GM23338 (cell line): Measurements from ENCODE around the gene KCTD19. TPM values are rescaled to one million over a fixed set of nuclear protein-coding genes. Genes with fewer than 3 reads are reported as not detected.

Experiments
- ATAC-seq: fragments of 200-7000 bp; cut with Tn5 transposase; 3 replicates; pipeline ENCODE4 v1.9.1; 2020
- DNase-seq: peaks from one replicate; pipeline ENCODE4 v3.0.0-alpha.2; 2015; ENCODE audit warnings: low spot score
- H2AFZ ChIP-seq: fragments of 200-600 bp; sonication (generic); 2 replicates; pipeline ENCODE4 v1.8.0; 2016; ENCODE audit warnings: antibody characterized with exemption, mild to moderate bottlenecking, moderate library complexity
- H3F3A ChIP-seq: fragments of 200-600 bp; sonication (generic); replicated peaks from 2 replicates; pipeline ENCODE4 v1.8.0; 2017; ENCODE audit warnings: antibody characterized with exemption, mixed run types, low read depth
- H3K27ac ChIP-seq: fragments of 200-600 bp; sonication (generic); 2 replicates; pipeline ENCODE4 v1.6.1; 2016; ENCODE audit warnings: low read depth
- H3K27me3 ChIP-seq: fragments of 200-600 bp; sonication (generic); 2 replicates; pipeline ENCODE4 v1.8.0; 2016; ENCODE audit warnings: mild to moderate bottlenecking, mixed run types, moderate library complexity; ENCODE audit not compliant: insufficient read depth
- H3K36me3 ChIP-seq: fragments of 200-600 bp; sonication (generic); 2 replicates; pipeline ENCODE4 v1.8.0; 2016; ENCODE audit warnings: mild to moderate bottlenecking; ENCODE audit not compliant: insufficient read depth
- H3K4me1 ChIP-seq: fragments of 200-600 bp; sonication (generic); 2 replicates; pipeline ENCODE4 v1.8.0; 2016; ENCODE audit warnings: mild to moderate bottlenecking, moderate library complexity; ENCODE audit not compliant: insufficient read depth
- H3K4me2 ChIP-seq: fragments of 200-600 bp; sonication (generic); 2 replicates; pipeline ENCODE4 v1.7.1; 2017; ENCODE audit warnings: mixed run types
- H3K4me3 ChIP-seq: fragments of 200-600 bp; sonication (generic); 2 replicates; pipeline ENCODE4 v1.6.1; 2016; ENCODE audit warnings: mixed run types
- H3K79me2 ChIP-seq: fragments of 200-600 bp; sonication (generic); replicated peaks from 2 replicates; pipeline ENCODE4 v1.8.0; 2017; ENCODE audit warnings: mild to moderate bottlenecking; ENCODE audit not compliant: insufficient read depth
- H3K9me2 ChIP-seq: fragments of 200-600 bp; sonication (generic); 2 replicates; pipeline ENCODE4 v1.8.0; 2017; ENCODE audit not compliant: insufficient read depth
- H4K20me1 ChIP-seq: fragments of 200-600 bp; sonication (generic); replicated peaks from 2 replicates; pipeline ENCODE4 v1.8.0; 2017; ENCODE audit warnings: mild to moderate bottlenecking; ENCODE audit not compliant: insufficient read depth
- H3K27ac Mint-ChIP-seq: 2 replicates; pipeline ENCODE4 v1.8.0; 2020; ENCODE audit warnings: inconsistent platforms, mild to moderate bottlenecking, moderate library complexity, mixed read lengths
- H3K27me3 Mint-ChIP-seq: 3 replicates; pipeline ENCODE4 v1.8.0; 2022; ENCODE audit warnings: low read depth, mild to moderate bottlenecking, moderate library complexity, mixed read lengths, inconsistent platforms; ENCODE audit not compliant: insufficient read depth, poor library complexity
- H3K36me3 Mint-ChIP-seq: 3 replicates; pipeline ENCODE4 v1.8.0; 2021; ENCODE audit warnings: low read depth, mild to moderate bottlenecking, inconsistent platforms, moderate library complexity, mixed read lengths
- H3K4me1 Mint-ChIP-seq: 3 replicates; pipeline ENCODE4 v1.8.0; 2020; ENCODE audit warnings: mild to moderate bottlenecking, inconsistent platforms, mixed read lengths
- H3K4me3 Mint-ChIP-seq: 3 replicates; pipeline ENCODE4 v1.8.0; 2021; ENCODE audit warnings: moderate library complexity, mild to moderate bottlenecking, inconsistent platforms, mixed read lengths
- H3K9me3 Mint-ChIP-seq: 3 replicates; pipeline ENCODE4 v1.8.0; 2020; ENCODE audit warnings: moderate library complexity, mild to moderate bottlenecking, inconsistent platforms, mixed read lengths
- CREB1 ChIP-seq: fragments of 250-450 bp; sonication (Bioruptor Pico); IDR thresholded peaks from 2 replicates; pipeline ENCODE4 v1.5.0; 2020; ENCODE audit warnings: low read depth, mild to moderate bottlenecking, moderate library complexity
- CTCF ChIP-seq, 2 experiments: fragments of 200-600 bp in 1 of 2; sonication (generic) in 1 of 2; conservative IDR thresholded peaks; 2 replicates each; pipeline versions ENCODE4 v1.5.1 to v1.6.1; 2016 to 2017; ENCODE audit warnings: antibody characterized with exemption in 2 of 2, low read depth in 2 of 2, mild to moderate bottlenecking in 2 of 2, moderate library complexity in 1 of 2
- EZH2 ChIP-seq: fragments of 200-600 bp; sonication (generic); IDR thresholded peaks from one replicate; pipeline ENCODE4 v1.8.0; 2017; ENCODE audit warnings: antibody characterized with exemption, mild to moderate bottlenecking, low read depth; ENCODE audit not compliant: unreplicated experiment
- EZH2phosphoT487 ChIP-seq: fragments of 200-600 bp; sonication (generic); IDR thresholded peaks from one replicate; pipeline ENCODE4 v1.8.1; 2018; ENCODE audit warnings: antibody characterized with exemption; ENCODE audit not compliant: unreplicated experiment
- JUNB ChIP-seq: IDR thresholded peaks from one replicate; pipeline ENCODE4 v1.6.1; 2016; ENCODE audit warnings: antibody characterized with exemption; ENCODE audit not compliant: unreplicated experiment
- NANOG ChIP-seq: IDR thresholded peaks from 2 replicates; pipeline ENCODE4 v1.6.1; 2016; ENCODE audit warnings: antibody characterized with exemption, borderline replicate concordance
- REST ChIP-seq: IDR thresholded peaks from one replicate; pipeline ENCODE4 v1.6.1; 2018; ENCODE audit warnings: antibody characterized with exemption; ENCODE audit not compliant: unreplicated experiment
- STAT1 ChIP-seq: IDR thresholded peaks from one replicate; pipeline ENCODE4 v1.6.1; 2016; ENCODE audit warnings: antibody characterized with exemption; ENCODE audit not compliant: unreplicated experiment
- ZNF331 ChIP-seq: fragments of 250-450 bp; sonication (Bioruptor Pico); IDR thresholded peaks from 2 replicates; pipeline ENCODE4 v1.5.0; 2020; ENCODE audit warnings: low read depth, mild to moderate bottlenecking, moderate library complexity
- polyA plus RNA-seq: library from polyadenylated mRNA; unstranded; fragments of >200 nt; fragmentation: Nextera tagmentation; extraction: Ambion mirVana; gene quantifications from 2 replicates; pipeline ENCODE4 v1.2.1, GENCODE V29; 2016
- total RNA-seq: library from RNA; depleted of rRNA; stranded (reverse); fragments of >200 nt; shearing (Covaris generic); gene quantifications from 2 replicates; pipeline ENCODE4 v1.2.3, GENCODE V29; 2014

KCTD19 gene
- total and polyA plus RNA-seq, 2 experiments from 2014 or later: 0.31 to 0.65 TPM

GRCh38 chr16:67372664-67373063, 46.1 kb upstream of the KCTD19 start:
- H3K36me3 ChIP-seq: no peaks in the 10 kb centered on the region
- no peak for ATAC-seq
- no peaks in the 10 kb centered on the region for H3K79me2 ChIP-seq
- H3K4me1 ChIP-seq: no peaks in the 10 kb centered on the region
- no peak overlapping the region for H3K4me3 ChIP-seq
- H3K27ac ChIP-seq: no peak overlapping the region
- Mint-ChIP-seq H3K4me1 (no peaks in the 10 kb centered on the region), H3K36me3 (no peaks in the 10 kb centered on the region), H3K9me3 (no peaks in the 10 kb centered on the region), H3K4me3 (no peak overlapping the region), H3K27me3 (no peaks in the 10 kb centered on the region), H3K27ac (no peak overlapping the region)
- H2AFZ ChIP-seq: no peak overlapping the region
- no peaks in the 10 kb centered on the region for H4K20me1 ChIP-seq
- peak; percentile 47 for DNase-seq
- H3K4me2 ChIP-seq: no peak overlapping the region
- peaks cover 13% of the 10 kb centered on the region; the same call in 1 of the 2 replicates for H3K27me3 ChIP-seq
- peaks cover 2% of the 10 kb centered on the region; the same call in 1 of the 2 replicates for H3K9me2 ChIP-seq
- TF ChIP-seq CTCF (conservative IDR thresholded peaks at IDR 0.05; ENCODE audit: low read depth in 2 of 2) (peak; percentile 51 to 66), EZH2 (no peak), CREB1 (CRISPR knock-in tag) (no peak), REST (no peak), EZH2phosphoT487 (no peak)
- no peaks in the 10 kb centered on the region for H3F3A ChIP-seq

GRCh38 chr16:67370661-67371060, 44.1 kb upstream of the KCTD19 start:
- H2AFZ ChIP-seq: no peak overlapping the region
- H3K27ac ChIP-seq: no peak overlapping the region
- no peak overlapping the region for H3K4me3 Mint-ChIP-seq
- H3K27me3 ChIP-seq: peaks cover 18% of the 10 kb centered on the region; the same call in 1 of the 2 replicates
- H3K9me2 ChIP-seq: peaks cover 2% of the 10 kb centered on the region; the same call in 1 of the 2 replicates
- no peaks in the 10 kb centered on the region for H3K79me2 ChIP-seq
- H3K36me3 Mint-ChIP-seq: no peaks in the 10 kb centered on the region
- no peaks in the 10 kb centered on the region for H3K4me1 Mint-ChIP-seq
- H3K9me3 Mint-ChIP-seq: no peaks in the 10 kb centered on the region
- H3K36me3 ChIP-seq: no peaks in the 10 kb centered on the region
- ATAC-seq (no peak), DNase-seq (no peak)
- no peak overlapping the region for H3K4me2 ChIP-seq
- H3K27ac Mint-ChIP-seq: no peak overlapping the region
- H3K27me3 Mint-ChIP-seq: no peaks in the 10 kb centered on the region
- H3F3A ChIP-seq: no peaks in the 10 kb centered on the region
- no peaks in the 10 kb centered on the region for H3K4me1 ChIP-seq
- H3K4me3 ChIP-seq: no peak overlapping the region
- no peaks in the 10 kb centered on the region for H4K20me1 ChIP-seq
- no peak for TF ChIP-seq EZH2phosphoT487
- TF ChIP-seq EZH2: no peak
- TF ChIP-seq REST: no peak
- no peak for TF ChIP-seq CTCF (conservative IDR thresholded peaks at IDR 0.05; ENCODE audit: low read depth in 2 of 2)
- TF ChIP-seq NANOG: no peak
- TF ChIP-seq CREB1 (CRISPR knock-in tag): no peak
- no peak for TF ChIP-seq STAT1
- TF ChIP-seq JUNB: no peak
- TF ChIP-seq ZNF331 (CRISPR knock-in tag): no peak
